ENCODE results near the gene RASD1. TPM values are rescaled to one million over a fixed set of nuclear protein-coding genes. Genes with fewer than 3 reads are reported as not detected.

RASD1 gene
- total RNA-seq, 1 donor from 2014 or later: 0.26 TPM

DNA sequence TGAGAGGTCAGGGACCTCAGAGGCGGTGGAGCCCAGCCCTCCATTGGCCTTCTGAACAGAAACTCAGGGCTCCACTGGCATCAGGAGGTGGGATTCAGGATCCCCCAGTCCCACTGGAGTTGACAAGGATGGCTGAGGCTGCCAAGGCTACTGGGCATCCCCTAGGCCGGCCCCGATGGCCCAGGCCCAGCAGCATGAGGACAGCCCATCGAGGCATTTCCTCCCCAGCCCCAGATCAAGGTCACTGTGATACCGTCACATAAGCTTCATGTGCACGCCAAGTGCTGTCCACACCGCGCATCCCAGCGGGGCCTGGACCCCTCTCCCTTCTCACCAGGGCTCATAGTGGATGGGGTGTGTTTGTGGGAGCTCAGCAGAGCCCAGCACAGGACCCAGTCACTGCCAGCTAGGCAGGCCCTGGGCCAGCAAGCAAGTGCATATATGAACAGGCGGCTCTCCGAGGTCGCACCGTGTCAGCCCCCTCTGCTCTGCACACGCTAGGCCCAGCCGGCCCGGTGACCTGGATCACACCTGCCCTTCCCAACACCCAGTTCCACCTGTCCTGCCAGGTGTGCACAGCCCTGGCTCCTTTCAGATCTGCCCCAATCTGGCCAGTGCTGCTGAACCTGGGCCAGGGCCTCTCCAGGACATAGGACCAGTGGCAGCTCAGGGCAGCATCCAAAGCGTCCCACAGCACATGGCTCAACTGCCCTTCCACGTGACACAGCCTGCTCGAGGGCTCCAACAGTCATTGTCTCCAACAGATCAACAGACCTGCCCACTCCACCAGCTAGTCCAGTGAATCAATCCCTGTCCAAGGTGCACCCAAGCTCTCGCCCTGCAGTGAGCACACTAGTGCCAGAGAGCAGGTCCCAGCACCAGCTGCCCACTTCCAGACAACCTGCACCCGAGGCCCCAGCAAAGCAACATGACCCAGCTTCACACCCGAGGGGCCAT, 32.8 kb upstream of the RASD1 start:
- H3K4me3 ChIP-seq (ENCODE audit: low read depth, low read length): no peak overlapping the region
- DNase-seq (ENCODE audit: low read depth) (no peak), FAIRE-seq (no peak)
- peaks cover 4% of the 10 kb centered on the region for H3K27me3 ChIP-seq (ENCODE audit: control insufficient read depth, insufficient read depth, low read length)
- TF ChIP-seq, protein P1, sequence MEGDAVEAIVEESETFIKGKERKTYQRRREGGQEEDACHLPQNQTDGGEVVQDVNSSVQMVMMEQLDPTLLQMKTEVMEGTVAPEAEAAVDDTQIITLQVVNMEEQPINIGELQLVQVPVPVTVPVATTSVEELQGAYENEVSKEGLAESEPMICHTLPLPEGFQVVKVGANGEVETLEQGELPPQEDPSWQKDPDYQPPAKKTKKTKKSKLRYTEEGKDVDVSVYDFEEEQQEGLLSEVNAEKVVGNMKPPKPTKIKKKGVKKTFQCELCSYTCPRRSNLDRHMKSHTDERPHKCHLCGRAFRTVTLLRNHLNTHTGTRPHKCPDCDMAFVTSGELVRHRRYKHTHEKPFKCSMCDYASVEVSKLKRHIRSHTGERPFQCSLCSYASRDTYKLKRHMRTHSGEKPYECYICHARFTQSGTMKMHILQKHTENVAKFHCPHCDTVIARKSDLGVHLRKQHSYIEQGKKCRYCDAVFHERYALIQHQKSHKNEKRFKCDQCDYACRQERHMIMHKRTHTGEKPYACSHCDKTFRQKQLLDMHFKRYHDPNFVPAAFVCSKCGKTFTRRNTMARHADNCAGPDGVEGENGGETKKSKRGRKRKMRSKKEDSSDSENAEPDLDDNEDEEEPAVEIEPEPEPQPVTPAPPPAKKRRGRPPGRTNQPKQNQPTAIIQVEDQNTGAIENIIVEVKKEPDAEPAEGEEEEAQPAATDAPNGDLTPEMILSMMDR (IDR thresholded peaks at IDR 0.05; ENCODE audit: insufficient read depth, low read length, severe bottlenecking): no peak
- no peaks in the 10 kb centered on the region for H3K36me3 ChIP-seq (ENCODE audit: control insufficient read depth, insufficient read depth, low read length)

DNA sequence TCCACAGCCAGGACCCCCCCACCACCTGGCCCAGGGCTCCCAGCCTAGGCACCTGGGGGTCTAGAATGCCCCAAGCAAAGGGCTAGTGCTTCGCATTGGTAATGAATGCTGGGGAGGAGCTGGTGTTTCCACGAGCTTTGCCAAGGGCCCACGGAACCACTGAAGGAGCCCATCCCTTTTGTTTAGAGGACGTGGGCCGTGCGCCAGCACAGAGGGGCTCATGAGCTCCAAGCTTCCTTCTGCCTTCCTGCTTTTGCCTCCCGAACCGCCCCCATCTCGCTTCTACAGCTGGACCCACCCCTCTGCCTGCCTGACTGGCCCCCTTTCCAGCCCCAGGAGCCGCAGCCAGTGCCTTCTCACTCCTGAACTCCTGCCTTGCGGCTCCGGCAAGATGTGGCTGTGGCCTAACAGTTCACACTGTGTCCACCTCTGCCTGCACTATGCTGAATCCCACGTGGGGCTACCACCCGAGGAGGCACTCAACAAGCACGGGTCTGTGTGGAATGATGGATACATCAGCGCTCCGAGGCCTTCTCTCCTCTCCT, 31.8 kb upstream of the RASD1 start:
- H3K4me3 ChIP-seq (ENCODE audit: low read depth, low read length): no peak overlapping the region
- FAIRE-seq (no peak), DNase-seq (ENCODE audit: low read depth) (no peak)
- peaks cover 4% of the 10 kb centered on the region for H3K27me3 ChIP-seq (ENCODE audit: control insufficient read depth, insufficient read depth, low read length)
- H3K36me3 ChIP-seq (ENCODE audit: control insufficient read depth, insufficient read depth, low read length): no peaks in the 10 kb centered on the region
- TF ChIP-seq, protein P1 (IDR thresholded peaks at IDR 0.05; ENCODE audit: insufficient read depth, low read length, severe bottlenecking): no peak

DNA sequence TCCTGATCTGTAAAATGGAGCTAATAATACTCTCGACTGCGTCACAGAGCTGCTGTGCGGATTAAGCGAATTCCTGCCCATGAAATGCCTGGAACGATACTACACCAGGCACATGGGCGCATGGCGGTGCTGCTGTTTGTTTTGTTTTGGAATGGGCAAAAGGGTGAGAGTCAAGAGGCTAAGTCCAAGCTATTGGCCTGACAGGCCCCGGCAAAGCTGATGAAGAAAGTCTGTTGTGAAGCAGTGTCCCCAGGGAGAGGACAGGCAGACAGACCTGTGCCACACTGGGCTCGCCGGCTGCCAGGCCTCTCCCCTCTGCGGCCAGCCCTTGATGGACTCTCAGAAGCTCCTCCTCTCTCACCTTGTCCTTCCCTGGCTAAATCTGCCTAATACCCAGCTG, 31.3 kb upstream of the RASD1 start:
- TF ChIP-seq, protein P1 (IDR thresholded peaks at IDR 0.05; ENCODE audit: insufficient read depth, low read length, severe bottlenecking): no peak
- Histone ChIP-seq H3K27me3 (ENCODE audit: control insufficient read depth, insufficient read depth, low read length) (peaks cover 4% of the 10 kb centered on the region), H3K36me3 (ENCODE audit: control insufficient read depth, insufficient read depth, low read length) (no peaks in the 10 kb centered on the region), H3K4me3 (ENCODE audit: low read depth, low read length) (no peak overlapping the region)
- FAIRE-seq (no peak), DNase-seq (ENCODE audit: low read depth) (no peak)

DNA sequence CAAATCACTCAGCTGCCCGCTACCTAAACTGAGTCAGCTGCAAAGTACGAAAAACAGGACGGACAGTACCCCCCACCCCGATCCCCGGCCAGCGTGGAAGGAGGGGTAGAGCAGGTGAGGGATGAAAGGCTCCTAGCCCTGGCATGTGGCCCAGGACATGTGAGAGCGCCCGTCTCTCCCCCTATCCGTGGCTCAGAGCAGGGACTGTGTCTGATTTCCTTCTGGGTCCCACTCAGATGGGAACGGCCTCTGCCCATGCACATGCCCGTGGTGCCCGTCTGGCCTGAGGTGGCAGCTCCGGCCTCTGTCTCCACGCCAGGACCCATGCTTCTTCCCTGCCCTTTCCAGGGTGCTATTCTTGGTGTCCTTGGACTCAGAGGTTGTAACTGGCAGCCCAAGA, 30.2 kb upstream of the RASD1 start:
- TF ChIP-seq, protein P1 (IDR thresholded peaks at IDR 0.05; ENCODE audit: insufficient read depth, low read length, severe bottlenecking): no peak
- Histone ChIP-seq H3K4me3 (ENCODE audit: low read depth, low read length) (no peak overlapping the region), H3K36me3 (ENCODE audit: control insufficient read depth, insufficient read depth, low read length) (no peaks in the 10 kb centered on the region), H3K27me3 (ENCODE audit: control insufficient read depth, insufficient read depth, low read length) (peaks cover 4% of the 10 kb centered on the region)
- no peak for FAIRE-seq
- DNase-seq (ENCODE audit: low read depth): no peak

DNA sequence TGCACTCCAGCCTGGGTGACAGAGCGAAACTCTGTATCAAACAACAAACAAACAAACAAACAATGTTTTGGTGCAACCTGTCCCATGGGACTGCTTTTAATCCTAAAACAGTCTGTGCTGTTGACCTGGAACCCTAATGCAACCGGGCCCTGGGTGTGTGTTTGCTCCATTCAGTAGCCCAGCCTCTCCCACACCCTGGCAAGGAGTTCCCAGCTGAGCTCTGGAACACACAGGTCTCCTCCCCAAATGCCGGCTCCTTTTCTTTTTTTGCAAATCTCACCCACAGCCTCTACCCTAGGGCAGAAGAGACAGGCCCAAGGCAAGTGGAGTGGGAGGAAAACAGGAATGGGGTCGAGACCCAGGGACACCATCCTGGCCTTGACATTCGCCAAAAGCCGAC, 29.8 kb upstream of the RASD1 start:
- TF ChIP-seq, protein P1 (IDR thresholded peaks at IDR 0.05; ENCODE audit: insufficient read depth, low read length, severe bottlenecking): no peak

More for the DNA sequence above, 29.8 kb upstream of the RASD1 start:
- Histone ChIP-seq H3K27me3 (ENCODE audit: control insufficient read depth, insufficient read depth, low read length) (peaks cover 4% of the 10 kb centered on the region), H3K36me3 (ENCODE audit: control insufficient read depth, insufficient read depth, low read length) (no peaks in the 10 kb centered on the region), H3K4me3 (ENCODE audit: low read depth, low read length) (no peak overlapping the region)
- no peak for DNase-seq (ENCODE audit: low read depth)
- no peak for FAIRE-seq
